DMS53 treated with DMSO at 0.1 percent for 48 hours (cell line): Measurements from ENCODE around the gene TTLL10.

Source experiments
- DNase-seq: peaks from one replicate; lab custom pipeline; 2025; ENCODE audit not compliant: unreplicated experiment; lab: John Stamatoyannopoulos, UW

The TTLL10 gene

GRCh38 chr1:1217621-1218523 is 44.2 kb downstream of the TTLL10 start:
- DNase-seq: peak; percentile 26

GRCh38 chr1:1218524-1219200 is 45.0 kb downstream of the TTLL10 start:
- DNase-seq: no peak

DNA sequence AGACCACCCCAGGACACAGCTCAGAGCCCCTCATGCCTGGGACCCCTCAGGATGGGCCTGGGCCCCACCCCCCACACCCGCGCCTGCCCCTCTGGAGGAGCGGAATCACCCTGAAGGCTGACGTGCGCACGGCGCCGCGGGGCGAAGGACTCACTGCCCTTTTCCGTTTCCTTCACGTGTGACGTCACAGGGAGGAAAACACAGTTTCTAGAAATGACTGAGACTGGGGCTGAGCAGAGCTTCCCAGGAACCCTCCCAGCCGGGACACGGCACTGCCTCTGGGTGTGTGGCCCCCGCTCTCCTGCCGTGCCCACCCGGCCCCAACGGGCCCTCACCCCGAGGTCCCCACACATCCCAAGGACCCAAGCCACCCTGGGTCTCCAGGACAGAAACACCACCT is 45.7 kb downstream of the TTLL10 start:
- no peak for DNase-seq

DNA sequence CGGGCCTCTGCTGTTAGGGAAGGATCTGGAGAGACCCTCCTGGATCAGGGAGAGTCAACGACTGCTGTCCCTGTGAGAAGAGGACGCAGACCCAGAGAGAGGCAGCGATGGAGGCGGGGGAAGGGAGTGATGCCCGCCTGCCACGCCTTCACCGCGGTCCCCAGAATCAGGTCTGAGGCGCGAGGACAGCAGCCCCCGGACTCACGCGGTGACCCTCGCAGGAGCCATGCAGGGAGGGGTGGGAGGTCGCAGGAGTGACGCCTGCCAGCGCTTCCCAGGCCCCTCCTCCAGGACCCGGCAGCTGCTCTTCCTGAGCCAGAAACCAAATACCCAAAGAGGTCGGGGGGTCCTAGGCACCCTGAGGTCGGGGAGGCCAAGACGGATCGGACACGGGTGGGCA is 46.5 kb downstream of the TTLL10 start:
- no peak for DNase-seq

GRCh38 chr1:1221887-1222574 is 48.4 kb downstream of the TTLL10 start:
- no peak for DNase-seq

- no peak for DNase-seq
Measured at GRCh38 chr1:1222575-1223225, 49.0 kb downstream of the TTLL10 start.

GRCh38 chr1:1223321-1223720 is 49.6 kb downstream of the TTLL10 start:
- DNase-seq: no peak

DNA sequence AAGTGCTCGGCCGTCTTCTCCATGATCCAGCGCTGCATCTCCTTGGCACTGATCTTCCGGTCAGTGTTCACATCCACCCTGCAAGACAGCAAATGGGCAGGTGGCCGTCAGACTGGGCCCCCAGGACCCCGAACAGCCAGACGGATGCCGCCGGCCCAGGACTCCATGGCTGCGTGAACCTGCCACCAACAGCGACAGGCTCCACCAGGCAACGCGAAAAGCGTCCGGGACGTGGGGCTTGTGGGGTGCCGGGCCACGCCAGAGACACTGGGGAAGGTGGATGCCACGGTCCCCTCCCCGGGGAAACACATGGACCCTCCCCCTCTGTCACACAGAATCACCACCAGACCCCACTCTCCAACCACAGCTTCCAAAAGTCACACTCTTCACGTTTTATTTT is 50.2 kb downstream of the TTLL10 start:
- no peak for DNase-seq

- no peak for DNase-seq
Measured at GRCh38 chr1:1225238-1225845, 51.7 kb downstream of the TTLL10 start.

GRCh38 chr1:1225913-1226312 is 52.2 kb downstream of the TTLL10 start:
- DNase-seq: no peak

- DNase-seq: no peak
Measured at GRCh38 chr1:1226566-1227362, 53.1 kb downstream of the TTLL10 start.

GRCh38 chr1:1227386-1227785 is 53.7 kb downstream of the TTLL10 start:
- DNase-seq: no peak

DNA sequence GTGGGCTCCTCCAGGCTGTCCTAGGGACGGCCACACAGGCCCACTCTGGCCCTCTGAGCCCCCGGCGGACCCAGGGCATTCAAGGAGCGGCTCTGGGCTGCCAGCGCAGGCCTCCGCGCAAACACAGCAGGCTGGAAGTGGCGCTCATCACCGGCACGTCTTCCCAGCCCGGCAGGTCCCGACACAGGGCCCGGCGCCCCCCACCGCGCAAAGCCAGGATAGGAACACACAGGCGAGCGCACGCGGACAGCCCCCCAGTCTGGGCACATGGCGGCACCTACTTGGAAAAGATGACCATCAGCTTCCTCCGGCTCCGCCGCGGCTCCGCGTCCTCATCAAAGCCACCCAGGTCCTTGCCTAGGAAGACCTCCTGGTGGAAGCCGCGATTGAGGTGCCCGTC is 54.5 kb downstream of the TTLL10 start:
- no peak for DNase-seq

DNA sequence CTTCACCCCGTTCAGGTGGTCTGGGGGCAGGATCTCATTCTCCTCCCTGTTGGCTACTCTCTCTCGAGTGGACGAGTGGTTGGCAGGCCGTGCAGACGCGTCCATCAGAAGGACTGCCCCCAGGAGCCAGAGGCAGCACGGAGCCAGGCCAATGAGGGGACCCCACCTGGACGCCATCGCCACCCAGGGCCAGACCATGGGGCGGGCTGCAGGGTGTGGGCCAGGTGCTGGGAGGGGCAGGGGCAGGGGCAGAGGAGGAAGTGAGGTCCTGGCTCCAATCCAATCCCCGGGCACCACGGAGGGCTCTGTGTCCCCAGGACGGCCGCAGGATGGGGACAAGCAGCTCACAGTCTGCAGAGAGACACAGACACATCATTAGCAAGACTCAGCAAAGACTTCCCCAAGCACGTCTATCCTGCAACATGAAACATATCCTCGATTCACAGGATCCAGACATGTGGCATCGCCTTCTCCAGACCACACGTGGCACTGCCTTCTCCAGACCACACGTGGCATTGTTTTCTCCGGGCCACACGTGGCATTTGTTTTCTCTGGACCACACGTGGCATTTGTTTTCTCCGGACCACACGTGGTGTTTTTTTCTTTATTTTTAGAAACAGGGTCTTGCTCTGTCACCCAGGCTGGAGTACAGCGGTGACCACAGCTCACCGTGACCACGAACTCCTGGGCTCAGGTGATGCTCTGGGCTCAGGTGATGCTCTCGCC is 55.1 kb downstream of the TTLL10 start:
- DNase-seq: no peak

DNA sequence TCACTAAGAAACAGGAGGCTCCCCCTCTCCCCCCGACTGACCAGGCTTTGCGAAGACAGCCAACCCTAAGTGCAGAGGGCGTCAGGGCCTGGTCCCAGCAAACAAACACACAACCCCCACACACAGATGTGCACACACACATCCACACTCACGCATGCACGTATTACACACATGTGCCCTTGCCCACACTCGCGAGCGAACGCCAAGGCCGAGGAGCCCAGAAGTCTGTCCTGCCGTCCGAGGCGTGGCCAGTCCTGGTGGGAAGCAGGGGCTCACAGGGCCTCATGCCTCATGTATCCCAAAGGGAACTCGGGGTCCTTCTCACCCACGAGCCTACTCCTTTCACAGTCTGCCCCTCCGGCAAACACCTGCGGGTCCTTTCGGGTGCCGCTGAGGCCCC is 56.1 kb downstream of the TTLL10 start:
- DNase-seq: no peak

DNA sequence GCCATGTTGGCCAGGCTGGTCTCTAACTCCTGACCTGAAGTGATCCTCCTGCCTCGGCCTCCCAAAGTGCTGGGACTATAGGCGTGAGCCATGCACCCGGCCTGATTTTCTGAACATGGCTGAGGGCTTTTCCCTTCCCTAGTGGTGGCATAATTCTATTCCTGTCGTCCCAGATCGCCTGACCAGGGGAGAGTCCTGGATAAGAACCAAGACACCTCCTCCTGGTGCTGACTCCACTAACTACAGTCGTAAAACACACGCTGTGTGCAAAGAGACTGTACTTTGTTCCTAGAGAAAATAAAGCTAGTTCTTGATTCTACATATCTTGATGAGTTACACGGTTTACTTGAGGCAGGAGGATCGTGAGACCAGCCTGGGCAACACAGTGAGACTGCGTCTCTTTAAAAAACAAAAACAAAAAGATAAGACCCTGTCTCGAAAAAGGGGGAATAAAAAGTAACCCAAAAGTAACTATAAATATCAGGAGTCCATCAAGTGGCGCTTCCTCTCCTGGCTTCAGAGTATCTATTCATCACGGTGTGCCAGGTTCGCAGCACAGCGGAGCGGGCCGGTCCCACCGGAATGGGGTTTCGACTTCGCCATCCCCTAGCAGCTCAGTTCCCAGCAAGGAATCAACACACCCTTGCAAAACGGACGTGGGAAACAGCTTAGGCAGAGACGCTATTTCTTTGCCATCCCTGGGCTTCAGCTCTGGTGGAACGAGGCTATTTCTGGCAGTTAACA is 57.1 kb downstream of the TTLL10 start:
- no peak for DNase-seq

DNA sequence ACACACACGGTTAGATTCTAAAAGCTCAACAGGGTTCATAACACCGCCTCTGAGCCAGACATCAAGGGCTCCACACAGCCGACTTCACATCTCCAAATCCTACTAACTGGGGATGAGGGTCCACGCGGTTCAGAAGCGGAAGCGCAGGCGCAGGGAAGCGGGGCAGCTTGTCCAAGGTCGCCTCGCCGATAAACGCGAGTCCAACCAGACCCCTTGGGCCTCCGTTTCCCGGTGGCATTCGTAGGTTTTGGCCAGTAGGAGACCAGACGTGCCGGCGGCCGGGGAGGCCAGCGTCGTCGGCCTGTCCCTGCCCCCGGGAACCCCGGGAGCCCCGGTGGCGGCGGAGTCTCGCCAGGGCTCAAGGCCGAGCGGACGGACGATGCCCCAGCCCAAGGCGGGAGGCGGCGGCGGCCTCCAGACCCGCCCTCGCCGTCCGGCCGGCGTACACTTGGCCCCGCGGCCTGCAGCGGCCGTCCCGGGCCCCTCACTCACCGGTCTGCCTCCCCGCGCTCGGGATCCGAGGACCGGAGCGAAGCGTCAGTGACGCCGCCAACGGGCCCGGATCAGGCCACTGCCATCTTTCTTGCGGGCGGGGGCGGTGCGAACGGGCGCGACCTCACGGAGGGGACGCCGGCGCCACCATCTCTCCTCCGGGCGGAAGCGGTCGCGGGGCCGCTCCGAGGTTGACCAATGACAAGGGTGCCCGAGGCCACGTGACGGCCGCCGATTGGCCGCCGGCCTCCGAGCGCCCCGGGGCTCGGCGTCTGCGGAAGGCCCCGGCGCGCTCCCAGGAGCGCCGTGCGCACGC is 57.9 kb downstream of the TTLL10 start, which contains the start of gene SDF4:
TSS of gene SDF4 (minus strand) at position 602 of the 808 bp plus-strand sequence. CDS start 3,229 bp downstream, outside the sequence.
- peak; percentile 94 for DNase-seq
